ENCODE results near the gene HBD.
"Not testable (repeated sequence)": the region's sequence is repeated elsewhere in the genome, so short reads cannot be mapped to it uniquely, and the experiment has no call there.

HBD gene

DNA sequence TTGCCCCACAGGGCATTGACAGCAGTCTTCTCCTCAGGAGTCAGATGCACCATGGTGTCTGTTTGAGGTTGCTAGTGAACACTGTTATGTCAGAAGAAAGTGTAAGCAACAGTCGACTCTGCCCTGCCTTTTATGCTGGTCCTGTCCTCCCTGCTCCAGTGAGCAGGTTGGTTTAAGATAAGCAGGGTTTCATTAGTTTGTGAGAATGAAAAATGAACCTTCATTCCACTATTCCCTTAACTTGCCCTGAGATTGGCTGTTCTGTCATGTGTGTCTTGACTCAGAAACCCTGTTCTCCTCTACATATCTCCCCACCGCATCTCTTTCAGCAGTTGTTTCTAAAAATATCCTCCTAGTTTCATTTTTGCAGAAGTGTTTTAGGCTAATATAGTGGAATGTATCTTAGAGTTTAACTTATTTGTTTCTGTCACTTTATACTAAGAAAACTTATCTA is at the start of gene HBD:
Gene HBD (minus strand): TSS at position 103 of the 454 bp plus-strand sequence. CDS start 50 bp downstream, at position 53.
- DNase-seq (ENCODE audit: low read depth), result no peak

DNA sequence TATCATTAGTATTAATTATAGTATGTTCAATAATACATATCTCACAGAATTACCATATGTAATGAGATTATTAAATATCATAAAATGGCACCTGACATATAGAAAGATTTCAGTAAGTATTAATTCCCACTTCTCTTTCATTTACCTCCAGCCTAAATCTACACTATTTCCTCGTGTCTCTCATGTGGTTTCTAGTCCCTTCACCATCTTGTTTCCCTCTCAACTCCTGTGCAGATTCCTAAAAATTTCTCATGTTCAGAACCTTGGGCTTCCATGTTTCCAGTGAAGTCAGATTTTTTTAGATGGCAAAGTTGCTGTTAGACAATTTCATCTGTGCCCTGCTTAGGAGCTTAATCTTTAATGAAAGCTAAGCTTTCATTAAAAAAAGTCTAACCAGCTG is 49.6 kb upstream of the HBD start:
- DNase-seq (ENCODE audit: low read depth), result no peak

DNA sequence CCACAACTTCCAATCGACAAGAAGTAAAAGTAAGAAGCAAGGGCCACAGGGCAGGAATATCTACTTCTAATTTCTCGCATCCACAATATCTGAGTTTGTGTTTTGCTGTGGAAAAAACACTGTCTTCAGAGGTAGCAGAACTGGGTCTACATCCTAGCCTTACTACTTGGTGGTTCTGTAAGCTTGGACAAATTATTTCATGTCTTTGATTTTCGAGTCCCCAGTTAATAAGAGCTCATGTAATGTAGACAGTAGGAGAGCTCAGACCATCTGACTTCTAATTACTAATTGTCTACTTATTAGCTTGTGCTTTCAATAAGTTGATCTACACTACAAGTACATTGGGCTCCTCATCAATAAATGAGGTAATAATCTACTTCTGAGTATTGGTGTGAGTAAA is 48.8 kb upstream of the HBD start:
- no peak for DNase-seq (ENCODE audit: low read depth)

DNA sequence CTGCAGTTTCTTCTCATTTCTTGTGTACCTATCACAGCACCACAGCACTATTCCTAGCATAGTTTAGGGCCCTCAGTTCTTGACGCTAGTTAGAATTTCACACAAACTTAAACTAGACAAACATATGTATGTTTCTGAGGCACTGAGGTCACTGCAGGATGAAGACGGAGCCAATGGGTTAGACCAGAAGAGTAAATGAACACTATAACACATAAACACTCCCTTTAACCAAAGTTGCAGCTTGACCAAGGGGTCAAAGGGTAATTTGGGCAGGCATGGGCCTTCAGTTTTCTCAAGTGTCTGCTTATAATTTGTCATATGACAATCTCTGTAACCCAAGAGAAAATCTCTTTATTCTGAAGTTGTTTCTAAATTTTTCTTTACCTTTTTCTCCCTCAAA is 48.3 kb upstream of the HBD start:
- DNase-seq (ENCODE audit: low read depth), result no peak

DNA sequence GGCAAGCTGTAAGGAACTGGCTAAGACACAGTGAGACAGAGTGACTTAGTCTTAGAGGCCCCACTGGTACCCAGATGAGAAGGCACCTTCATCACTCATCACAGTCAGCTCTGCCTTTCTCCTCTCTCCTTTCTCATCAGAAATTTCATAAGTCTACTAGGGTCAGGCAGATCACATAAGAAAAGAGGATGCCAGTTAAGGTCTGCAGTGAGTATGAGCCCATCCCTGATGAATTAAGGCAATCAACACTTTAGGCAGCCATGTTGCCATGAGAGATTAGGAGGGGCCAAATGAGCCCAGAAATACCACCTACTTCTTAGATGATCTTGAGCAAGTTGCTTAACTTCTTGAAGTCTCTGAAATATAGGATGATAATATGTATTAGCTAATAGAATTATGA is 47.3 kb upstream of the HBD start:
- DNase-seq (ENCODE audit: low read depth), result no peak

DNA sequence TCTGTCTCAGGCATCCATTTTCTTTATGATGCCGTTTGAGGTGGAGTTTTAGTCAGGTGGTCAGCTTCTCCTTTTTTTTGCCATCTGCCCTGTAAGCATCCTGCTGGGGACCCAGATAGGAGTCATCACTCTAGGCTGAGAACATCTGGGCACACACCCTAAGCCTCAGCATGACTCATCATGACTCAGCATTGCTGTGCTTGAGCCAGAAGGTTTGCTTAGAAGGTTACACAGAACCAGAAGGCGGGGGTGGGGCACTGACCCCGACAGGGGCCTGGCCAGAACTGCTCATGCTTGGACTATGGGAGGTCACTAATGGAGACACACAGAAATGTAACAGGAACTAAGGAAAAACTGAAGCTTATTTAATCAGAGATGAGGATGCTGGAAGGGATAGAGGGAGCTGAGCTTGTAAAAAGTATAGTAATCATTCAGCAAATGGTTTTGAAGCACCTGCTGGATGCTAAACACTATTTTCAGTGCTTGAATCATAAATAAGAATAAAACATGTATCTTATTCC is 46.4 kb upstream of the HBD start:
- DNase-seq (ENCODE audit: low read depth), result peak; percentile 100

DNA sequence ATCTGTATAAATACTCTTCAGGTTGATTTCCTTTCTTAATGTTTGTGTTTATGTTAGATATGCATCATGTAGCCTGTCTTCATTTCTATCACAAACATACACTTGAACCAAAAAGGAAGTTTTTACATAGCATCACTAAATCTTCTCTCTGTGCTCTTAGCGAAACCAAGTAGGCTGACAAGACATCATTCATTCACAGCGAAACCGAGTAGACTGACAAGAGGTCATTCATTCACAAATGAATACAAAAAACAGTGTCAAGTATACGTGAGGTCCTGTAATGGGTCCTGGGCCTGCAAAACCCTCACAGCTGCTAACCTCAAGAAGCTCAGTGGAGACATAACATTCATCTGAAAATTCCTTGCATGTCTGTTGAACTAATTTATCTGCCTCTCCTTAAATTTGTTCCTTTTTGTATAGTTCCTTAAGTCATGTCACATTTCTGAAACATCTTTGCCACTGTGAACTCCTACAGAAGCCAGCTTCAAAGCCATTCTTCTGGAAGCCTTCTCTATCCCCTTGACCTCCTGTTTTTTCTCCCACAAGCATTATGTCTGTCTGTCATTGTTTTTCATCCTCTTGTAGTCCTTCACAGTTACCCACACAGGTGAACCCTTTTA is 45.3 kb upstream of the HBD start:
- no peak for DNase-seq (ENCODE audit: low read depth)

DNA sequence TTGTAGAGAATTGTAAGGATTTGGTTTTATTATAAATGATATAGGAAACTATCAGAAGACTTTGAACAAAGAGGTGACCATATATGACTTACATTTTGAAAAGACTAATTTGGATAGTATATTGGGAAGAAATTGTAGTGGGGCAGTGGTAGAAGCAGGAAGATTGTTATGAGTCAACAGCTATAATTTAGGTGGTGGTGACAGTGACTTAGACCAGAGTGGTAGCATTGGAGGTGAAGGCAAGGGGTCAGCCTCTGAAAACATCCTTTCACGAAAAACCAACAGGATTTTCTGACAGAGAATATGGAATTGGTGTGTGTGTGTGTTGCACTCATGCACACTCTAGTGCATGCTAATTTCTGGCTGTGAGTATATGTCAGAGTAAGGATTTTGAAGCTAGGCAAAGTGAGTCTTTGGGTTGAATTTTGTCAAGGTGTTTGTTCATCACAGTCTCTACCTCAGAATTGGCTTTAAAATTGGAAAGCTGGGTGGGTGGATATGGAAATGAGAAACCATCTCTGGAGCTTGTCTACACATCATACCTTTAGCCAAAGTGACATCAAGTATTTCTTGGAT is 43.6 kb upstream of the HBD start:
- DNase-seq (ENCODE audit: low read depth), result no peak

DNA sequence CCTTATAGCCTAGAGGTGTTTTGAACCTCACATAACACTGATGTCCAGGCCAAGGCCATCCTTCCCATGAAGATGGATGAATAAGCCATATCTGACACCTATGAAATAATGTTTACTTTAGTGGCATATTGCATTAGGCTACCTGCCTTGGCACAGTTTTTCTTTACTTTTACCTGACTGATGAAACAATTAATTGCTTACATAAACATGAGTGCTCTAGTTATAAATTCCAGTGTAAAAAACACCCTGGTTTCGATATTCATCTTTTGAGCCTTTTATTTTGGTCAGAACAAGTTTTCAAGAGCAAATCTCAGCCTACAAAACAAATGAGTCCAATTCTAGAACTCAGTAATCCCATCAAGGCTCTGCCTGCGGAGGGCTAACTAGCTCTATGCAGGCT is 42.4 kb upstream of the HBD start:
- DNase-seq (ENCODE audit: low read depth), result no peak

DNA sequence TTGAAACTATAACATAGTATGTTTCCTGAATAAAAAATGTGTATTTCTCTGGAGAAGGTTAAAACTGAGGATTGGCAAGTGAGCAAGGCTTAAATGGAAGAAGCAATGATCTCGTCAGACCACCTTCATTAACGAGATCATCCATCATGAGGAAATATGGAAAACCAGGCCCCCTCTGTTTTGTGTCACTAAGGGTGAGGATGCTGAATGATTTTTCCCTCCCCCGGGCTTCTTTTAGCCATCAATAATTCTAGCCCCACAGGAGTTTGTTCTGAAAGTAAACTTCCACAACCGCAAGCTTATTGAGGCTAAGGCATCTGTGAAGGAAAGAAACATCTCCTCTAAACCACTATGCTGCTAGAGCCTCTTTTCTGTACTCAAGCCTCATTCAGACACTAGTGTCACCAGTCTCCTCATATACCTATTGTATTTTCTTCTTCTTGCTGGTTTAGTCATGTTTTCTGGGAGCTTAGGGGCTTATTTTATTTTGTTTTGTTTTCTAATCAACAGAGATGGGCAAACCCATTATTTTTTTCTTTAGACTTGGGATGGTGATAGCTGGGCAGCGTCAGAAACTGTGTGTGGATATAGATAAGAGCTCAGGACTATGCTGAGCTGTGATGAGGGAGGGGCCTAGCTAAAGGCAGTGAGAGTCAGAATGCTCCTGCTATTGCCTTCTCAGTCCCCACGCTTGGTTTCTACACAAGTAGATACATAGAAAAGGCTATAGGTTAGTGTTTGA is 41.3 kb upstream of the HBD start:
- DNase-seq (ENCODE audit: low read depth), result no peak

DNA sequence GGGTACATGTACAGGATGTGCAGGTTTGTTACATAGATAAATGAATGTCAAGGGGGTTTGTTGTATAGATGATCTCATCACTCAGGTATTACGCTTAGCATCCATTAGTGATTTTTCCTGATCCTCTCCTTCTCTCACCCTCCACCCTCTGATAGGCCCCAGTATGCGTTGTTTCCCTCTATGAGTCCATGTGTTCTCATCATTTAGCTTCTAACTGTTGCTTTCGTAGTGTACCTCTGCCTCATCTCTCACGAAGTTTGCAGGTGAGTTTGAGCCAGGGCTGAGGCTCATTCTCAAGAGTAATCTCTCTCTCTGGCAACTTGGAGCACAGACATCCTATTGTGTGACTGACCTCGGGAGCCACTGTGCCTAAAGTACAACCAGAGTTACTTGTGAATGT is 40.1 kb upstream of the HBD start:
- no peak for DNase-seq (ENCODE audit: low read depth)

DNA sequence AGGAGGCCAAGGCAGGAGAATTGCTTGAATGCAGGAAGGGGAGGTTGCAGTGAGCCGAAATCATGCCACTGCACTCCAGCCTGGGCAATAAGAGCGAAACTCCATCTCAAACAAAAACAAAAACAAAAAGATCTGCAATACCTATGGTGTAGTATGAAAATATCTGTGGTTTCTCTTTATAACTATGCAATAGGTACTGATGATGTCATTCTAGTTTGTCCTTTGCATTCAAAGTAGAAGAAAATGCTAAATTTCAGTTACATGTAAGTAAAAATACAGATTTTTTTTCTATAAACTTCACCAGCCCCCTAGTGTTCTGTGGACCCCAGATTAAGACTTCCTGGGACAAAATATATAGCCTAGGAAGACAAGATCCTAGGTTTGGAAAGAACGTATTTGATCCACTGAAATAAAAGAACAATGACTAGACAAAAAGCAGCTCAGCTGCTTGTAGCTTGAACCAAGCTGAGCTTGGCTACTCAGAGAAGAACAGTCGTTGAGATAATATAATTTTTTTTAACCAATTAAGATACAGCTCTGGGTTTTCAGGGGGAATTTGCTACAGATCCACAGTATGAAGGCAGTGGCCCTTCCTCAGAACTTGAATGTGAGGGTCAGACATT is 38.2 kb upstream of the HBD start:
- no peak for DNase-seq (ENCODE audit: low read depth)

DNA sequence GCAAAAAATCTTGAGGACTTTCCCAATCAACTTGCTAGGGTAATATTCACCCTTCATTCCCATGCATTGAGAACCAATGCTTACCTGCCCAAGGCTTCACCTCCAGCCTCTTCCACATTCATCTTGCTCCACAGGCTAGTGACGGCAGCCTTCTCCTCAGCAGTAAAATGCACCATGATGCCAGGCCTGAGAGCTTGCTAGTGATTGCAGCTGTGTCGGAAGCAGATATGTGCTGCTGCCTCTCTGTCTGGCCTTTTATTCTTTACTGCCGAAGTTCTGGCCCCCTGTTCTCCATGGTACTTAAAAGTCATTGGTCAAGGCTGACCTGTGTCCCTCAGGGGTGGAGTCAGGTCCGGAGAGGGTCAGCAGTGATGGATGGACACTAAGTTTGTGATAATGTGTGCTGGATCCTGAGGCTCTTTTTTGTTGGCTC is 35.4 kb upstream of the HBD start, which contains the start of gene HBE1:
Gene HBE1 (minus strand): TSS at position 231 of the 433 bp plus-strand sequence. CDS start 55 bp downstream, at position 176.
- DNase-seq (ENCODE audit: low read depth), result no peak

DNA sequence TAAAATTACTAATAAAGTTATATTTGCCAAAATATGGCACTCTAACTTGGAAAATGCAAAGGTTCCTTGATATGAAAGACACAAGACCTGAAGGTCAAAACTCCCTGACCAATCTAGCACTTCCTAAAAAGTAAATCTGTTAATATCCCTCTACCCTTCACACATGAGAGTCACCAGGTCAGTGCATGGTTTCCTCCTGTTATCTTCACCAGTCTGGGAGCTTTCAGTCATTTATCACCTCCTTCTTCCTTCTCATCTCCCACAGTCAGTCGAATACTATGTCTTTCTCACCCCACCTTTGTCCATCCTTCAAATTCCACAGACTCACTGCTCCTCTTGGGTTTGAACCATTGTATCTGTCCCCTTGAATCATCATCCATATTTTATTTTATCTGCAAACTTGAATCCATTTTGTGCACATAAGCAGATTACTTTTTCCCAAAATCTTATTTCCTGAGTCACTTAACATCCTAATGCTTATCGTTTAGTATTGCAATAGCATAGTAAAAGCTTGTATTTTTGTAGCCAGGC is 32.8 kb upstream of the HBD start:
- no peak for DNase-seq (ENCODE audit: low read depth)

DNA sequence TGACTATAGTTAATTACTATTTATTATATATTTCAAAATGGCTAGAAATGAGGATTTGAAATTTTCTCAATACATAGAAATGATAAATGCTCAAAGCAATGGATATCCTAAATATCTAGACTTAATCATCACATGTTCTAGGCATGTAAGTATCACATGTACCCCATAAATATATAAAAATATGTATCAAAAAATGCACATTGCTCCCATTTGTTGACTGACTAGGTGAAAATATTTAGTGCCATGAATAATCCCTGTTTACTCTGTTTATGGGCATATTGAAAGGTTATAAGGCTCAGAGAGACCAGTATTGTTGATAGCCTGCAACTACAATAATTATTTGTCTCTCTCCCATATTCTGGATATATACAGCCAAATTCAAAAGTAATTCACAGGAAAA is 32.3 kb upstream of the HBD start:
- no peak for DNase-seq (ENCODE audit: low read depth)

DNA sequence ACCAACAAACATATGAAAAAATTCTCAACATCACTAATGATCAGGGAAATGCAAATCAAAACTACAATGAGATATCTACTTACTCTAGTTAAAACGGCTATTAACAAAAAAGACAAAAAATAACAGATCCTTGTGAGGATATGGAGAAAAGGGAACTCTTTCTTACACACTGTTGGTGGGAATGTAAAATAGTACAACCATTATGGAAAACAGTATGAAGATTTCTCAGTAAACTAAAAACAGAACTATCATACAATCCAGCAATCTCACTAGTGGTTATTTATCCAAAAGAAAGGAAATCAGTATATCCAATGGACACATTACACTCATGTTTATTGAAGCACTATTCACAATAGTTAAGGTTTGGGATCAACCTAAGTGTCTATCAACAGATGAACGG is 31.5 kb upstream of the HBD start:
- DNase-seq (ENCODE audit: low read depth), result no peak

DNA sequence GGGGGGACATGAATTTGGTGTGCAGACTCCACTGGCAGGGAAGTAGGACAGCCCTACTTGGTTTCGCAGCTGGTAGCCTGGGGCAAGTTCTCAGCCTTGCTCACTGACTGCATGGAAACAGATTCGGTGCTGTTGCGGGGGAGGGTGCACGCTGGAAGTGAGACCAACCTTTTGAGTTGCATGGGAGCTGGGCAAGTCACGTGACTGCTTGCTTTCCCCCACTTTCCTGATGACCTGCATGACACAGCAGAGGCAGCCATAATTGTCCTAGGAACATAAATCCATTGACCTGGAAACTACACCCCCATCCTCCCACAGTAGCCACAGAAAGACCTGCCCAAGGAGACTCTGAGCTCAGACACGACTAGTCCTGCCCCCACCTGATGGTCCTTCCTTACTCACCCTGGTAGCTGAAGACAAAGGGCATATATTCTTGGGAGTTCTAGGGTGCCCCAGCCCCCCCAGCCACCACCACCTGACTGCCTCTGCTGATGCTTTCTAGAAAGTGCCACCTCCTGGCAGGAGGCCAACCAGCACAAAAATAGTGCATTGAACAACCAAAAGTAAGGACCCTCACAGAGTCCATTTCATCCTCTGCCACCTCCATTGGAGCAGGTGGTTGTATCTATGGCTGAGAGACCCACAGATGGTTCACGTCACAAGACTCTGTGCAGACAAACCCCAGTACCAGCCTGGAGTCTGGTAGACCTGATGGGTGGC is 24.4 kb upstream of the HBD start:
- DNase-seq (ENCODE audit: low read depth), result no peak

DNA sequence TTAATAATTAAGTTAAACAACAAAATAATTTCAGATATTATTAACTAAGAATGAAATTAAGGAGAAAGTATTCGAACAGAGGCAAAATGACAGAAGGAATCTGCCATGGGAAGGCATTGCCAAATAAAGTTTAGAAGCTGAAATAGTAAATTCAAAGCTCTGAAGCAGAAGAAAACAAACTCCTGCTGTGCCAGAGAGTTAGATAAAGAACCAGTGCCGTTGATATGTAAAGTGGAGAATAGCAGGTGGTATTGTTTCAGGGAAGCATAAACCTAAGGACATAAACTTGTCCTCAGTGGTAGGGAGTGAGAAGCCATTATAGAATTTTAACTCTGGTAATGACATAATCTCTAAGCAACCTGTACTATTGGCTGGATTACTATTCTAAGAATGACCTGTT is 23.0 kb upstream of the HBD start:
- no peak for DNase-seq (ENCODE audit: low read depth)

DNA sequence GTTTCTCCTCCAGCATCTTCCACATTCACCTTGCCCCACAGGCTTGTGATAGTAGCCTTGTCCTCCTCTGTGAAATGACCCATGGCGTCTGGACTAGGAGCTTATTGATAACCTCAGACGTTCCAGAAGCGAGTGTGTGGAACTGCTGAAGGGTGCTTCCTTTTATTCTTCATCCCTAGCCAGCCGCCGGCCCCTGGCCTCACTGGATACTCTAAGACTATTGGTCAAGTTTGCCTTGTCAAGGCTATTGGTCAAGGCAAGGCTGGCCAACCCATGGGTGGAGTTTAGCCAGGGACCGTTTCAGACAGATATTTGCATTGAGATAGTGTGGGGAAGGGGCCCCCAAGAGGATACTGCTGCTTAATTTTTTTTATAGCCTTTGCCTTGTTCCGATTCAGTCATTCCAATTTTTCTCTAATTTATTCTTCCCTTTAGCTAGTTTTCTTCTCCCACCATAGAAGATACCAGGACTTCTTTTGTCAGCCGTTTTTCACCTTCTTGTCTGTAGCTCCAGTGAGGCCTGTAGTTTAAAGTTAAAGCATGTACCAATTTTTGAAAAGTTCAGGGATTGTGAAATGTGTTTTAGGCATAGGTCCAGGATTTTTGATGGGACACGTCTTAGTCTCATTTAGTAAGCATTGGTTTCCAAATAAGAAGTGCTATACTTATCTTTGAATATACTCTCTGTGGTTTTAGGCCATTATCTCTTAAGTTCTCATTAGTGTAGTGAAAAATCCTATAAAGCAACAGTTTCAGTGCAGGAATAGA is 20.5 kb upstream of the HBD start, which contains the start of gene HBG2:
Gene HBG2 (minus strand): TSS at position 136 of the 768 bp plus-strand sequence. CDS start 53 bp downstream, at position 83.
- not testable (repeated sequence) for DNase-seq (ENCODE audit: low read depth)

DNA sequence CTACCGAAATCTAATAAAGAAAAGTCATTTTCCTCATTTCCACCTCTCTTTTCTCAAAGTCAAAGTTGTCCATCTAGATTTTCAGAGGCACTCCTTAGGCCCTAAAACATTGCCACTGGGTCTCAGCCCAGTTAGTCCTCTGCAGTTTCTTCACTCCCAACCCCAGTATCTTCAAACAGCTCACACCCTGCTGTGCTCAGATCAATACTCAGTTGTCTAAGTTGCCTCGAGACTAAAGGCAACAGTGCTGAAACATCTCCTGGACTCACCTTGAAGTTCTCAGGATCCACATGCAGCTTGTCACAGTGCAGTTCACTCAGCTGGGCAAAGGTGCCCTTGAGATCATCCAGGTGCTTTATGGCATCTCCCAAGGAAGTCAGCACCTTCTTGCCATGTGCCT is 19.7 kb upstream of the HBD start:
- not testable (repeated sequence) for DNase-seq (ENCODE audit: low read depth)

DNA sequence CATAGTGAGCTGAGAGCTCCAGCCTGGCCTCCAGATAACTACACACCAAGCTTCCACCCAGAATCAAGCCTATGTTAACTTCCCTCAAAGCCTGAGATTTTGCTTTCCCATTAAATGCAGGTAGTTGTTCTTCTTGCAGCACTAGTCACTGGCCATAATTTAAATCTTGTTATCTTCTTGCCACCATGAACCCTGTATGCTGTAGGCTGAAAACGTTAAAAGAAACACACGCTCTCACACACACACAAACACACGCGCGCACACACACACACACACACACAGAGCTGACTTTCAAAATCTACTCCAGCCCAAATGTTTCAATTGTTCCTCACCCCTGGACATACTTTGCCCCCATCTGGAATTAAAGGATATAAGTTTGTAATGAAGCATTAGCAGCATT is 19.2 kb upstream of the HBD start:
- DNase-seq (ENCODE audit: low read depth), result not testable (repeated sequence)

Measured in HS-27A (cell line).